ENCODE measurements around the gene PRTFDC1.

Gene PRTFDC1

DNA sequence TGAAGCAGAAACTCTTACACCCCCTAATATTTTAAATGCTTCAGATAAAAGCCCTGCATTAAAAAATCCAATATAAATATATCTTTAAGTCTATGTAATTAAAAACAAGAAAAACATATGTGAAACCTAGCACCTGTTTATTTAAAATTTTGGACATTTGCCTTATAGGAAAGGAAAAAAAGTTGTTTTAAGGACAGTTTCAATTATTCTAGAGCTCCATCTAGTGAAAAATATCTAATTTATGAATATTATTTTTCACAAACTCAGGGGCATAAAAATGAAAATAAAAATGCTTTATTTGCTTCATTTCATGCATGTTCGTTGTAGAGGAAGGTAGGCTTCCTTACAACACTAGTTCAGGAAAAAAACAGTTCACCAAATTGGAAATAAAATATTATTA is 37.5 kb upstream of the PRTFDC1 start:
- H3K4me3 ChIP-seq (ENCODE audit: low read length), result no peak overlapping the region
- no peaks in the 10 kb centered on the region for H3K9me2 ChIP-seq (replicated peaks; ENCODE audit: control insufficient read depth, low read length)
- no peaks in the 10 kb centered on the region for H3K36me3 ChIP-seq (ENCODE audit: control insufficient read depth, low read length)
- TF ChIP-seq, protein P1, sequence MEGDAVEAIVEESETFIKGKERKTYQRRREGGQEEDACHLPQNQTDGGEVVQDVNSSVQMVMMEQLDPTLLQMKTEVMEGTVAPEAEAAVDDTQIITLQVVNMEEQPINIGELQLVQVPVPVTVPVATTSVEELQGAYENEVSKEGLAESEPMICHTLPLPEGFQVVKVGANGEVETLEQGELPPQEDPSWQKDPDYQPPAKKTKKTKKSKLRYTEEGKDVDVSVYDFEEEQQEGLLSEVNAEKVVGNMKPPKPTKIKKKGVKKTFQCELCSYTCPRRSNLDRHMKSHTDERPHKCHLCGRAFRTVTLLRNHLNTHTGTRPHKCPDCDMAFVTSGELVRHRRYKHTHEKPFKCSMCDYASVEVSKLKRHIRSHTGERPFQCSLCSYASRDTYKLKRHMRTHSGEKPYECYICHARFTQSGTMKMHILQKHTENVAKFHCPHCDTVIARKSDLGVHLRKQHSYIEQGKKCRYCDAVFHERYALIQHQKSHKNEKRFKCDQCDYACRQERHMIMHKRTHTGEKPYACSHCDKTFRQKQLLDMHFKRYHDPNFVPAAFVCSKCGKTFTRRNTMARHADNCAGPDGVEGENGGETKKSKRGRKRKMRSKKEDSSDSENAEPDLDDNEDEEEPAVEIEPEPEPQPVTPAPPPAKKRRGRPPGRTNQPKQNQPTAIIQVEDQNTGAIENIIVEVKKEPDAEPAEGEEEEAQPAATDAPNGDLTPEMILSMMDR (IDR thresholded peaks at IDR 0.05; ENCODE audit: low read depth, low read length, poor library complexity, severe bottlenecking), result no peak
- no peak for TF ChIP-seq EZH2phosphoT487 (IDR thresholded peaks at IDR 0.05; ENCODE audit: borderline replicate concordance, low read length)
- H3K27me3 ChIP-seq (ENCODE audit: control insufficient read depth, low read length), result peaks cover 2% of the 10 kb centered on the region; the same call in 1 of the 2 replicates
- H3F3A ChIP-seq (ENCODE audit: control insufficient read depth, insufficient read depth), result no peaks in the 10 kb centered on the region
- H4K20me1 ChIP-seq (ENCODE audit: control insufficient read depth, insufficient read depth, low read depth, low read length), result no peaks in the 10 kb centered on the region
- H3K4me2 ChIP-seq (ENCODE audit: low read length), result no peak overlapping the region
- H3K27ac ChIP-seq (ENCODE audit: low read depth, low read length), result no peak overlapping the region
- no peaks in the 10 kb centered on the region for H3K79me2 ChIP-seq (ENCODE audit: control insufficient read depth, low read length)
- no peaks in the 10 kb centered on the region for H3K4me1 ChIP-seq (ENCODE audit: control insufficient read depth, low read length)
- H3K9me3 ChIP-seq (ENCODE audit: control insufficient read depth, insufficient read depth, low read length), result no peaks in the 10 kb centered on the region

DNA sequence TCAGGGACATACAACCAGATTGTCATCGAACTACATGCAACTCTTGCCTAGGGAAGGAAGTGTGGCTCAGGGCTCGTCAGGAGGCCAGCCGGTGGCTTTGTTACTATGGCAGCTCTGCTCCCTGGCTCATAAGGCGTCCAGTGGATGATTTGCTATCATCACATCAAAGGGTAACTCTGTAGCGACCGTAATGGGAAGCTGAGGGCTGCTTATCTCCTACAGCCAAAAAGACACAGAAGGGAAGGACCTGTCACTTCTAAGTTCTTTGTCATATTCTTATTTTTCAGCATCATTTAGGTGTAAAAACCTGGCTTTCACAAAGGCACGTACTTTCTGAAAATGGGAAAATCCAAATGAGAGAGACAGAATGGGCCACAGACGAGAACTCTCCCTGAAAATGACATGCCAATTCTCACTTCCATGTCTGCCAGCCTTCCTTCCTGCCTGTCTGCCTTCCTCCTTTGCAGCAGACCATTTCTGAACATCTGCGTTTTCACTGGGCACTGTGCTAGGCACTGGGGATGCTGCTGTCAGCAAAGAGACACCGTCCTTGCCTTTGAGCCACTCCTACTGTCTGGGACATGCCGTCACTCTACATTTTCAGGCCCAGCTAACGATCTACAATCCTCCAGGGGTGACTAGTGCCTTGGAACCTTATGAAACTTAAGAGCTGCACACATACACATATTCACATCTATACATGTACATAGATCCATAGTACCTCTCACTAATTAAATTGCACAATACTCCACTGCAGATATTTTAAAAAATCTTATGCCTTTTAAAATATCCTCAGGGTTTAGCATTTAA is 36.6 kb upstream of the PRTFDC1 start:
- no peaks in the 10 kb centered on the region for H3K4me1 ChIP-seq (ENCODE audit: control insufficient read depth, low read length)
- H3K4me3 ChIP-seq (ENCODE audit: low read length), result no peak overlapping the region
- no peaks in the 10 kb centered on the region for H3K9me2 ChIP-seq (replicated peaks; ENCODE audit: control insufficient read depth, low read length)
- no peaks in the 10 kb centered on the region for H3K9me3 ChIP-seq (ENCODE audit: control insufficient read depth, insufficient read depth, low read length)
- H3K27me3 ChIP-seq (ENCODE audit: control insufficient read depth, low read length), result peaks cover 3% of the 10 kb centered on the region; the same call in 1 of the 2 replicates
- TF ChIP-seq, protein P1 (IDR thresholded peaks at IDR 0.05; ENCODE audit: low read depth, low read length, poor library complexity, severe bottlenecking), result no peak
- TF ChIP-seq EZH2phosphoT487 (IDR thresholded peaks at IDR 0.05; ENCODE audit: borderline replicate concordance, low read length), result no peak
- H3K27ac ChIP-seq (ENCODE audit: low read depth, low read length), result no peak overlapping the region
- no peaks in the 10 kb centered on the region for H3K36me3 ChIP-seq (ENCODE audit: control insufficient read depth, low read length)
- H3K79me2 ChIP-seq (ENCODE audit: control insufficient read depth, low read length), result no peaks in the 10 kb centered on the region
- H3F3A ChIP-seq (ENCODE audit: control insufficient read depth, insufficient read depth), result no peaks in the 10 kb centered on the region
- H3K4me2 ChIP-seq (ENCODE audit: low read length), result no peak overlapping the region
- H4K20me1 ChIP-seq (ENCODE audit: control insufficient read depth, insufficient read depth, low read depth, low read length), result no peaks in the 10 kb centered on the region

DNA sequence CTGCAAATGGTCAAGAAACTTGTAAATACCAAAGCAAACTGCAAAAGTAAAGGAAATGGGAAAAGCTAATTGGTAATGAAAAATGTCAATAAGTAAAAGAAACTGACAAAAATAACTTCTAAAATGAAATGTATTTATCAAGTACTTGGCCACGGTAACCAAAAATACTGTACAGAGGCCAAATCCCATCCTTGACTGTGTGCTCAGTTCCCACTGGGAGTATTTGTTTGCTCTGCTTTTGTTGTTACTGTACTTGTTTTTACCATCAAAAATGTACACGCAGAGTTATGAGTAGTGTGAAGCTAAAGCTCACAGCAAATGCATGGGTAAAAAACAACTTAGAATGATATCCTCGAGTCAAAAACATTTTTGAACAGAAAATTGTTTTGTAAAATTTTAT is 32.5 kb upstream of the PRTFDC1 start:
- H3K4me1 ChIP-seq (ENCODE audit: control insufficient read depth, low read length), result no peaks in the 10 kb centered on the region
- peaks cover 3% of the 10 kb centered on the region; the same call in 1 of the 2 replicates for H3K27me3 ChIP-seq (ENCODE audit: control insufficient read depth, low read length)
- H3F3A ChIP-seq (ENCODE audit: control insufficient read depth, insufficient read depth), result no peaks in the 10 kb centered on the region
- H4K20me1 ChIP-seq (ENCODE audit: control insufficient read depth, insufficient read depth, low read depth, low read length), result no peaks in the 10 kb centered on the region
- TF ChIP-seq, protein P1 (IDR thresholded peaks at IDR 0.05; ENCODE audit: low read depth, low read length, poor library complexity, severe bottlenecking), result no peak
- TF ChIP-seq EZH2phosphoT487 (IDR thresholded peaks at IDR 0.05; ENCODE audit: borderline replicate concordance, low read length), result no peak
- no peak overlapping the region for H3K27ac ChIP-seq (ENCODE audit: low read depth, low read length)
- H3K9me2 ChIP-seq (replicated peaks; ENCODE audit: control insufficient read depth, low read length), result no peaks in the 10 kb centered on the region
- no peak overlapping the region for H3K4me2 ChIP-seq (ENCODE audit: low read length)
- no peaks in the 10 kb centered on the region for H3K36me3 ChIP-seq (ENCODE audit: control insufficient read depth, low read length)
- no peaks in the 10 kb centered on the region; the same call in 1 of the 2 replicates for H3K9me3 ChIP-seq (ENCODE audit: control insufficient read depth, insufficient read depth, low read length)
- H3K4me3 ChIP-seq (ENCODE audit: low read length), result no peak overlapping the region
- H3K79me2 ChIP-seq (ENCODE audit: control insufficient read depth, low read length), result no peaks in the 10 kb centered on the region

All from DOHH2 (cell line).